Activated naive CD8-positive, alpha-beta T cell treated with anti-CD3 and anti-CD28 coated beads for 36 hours (primary cell): ENCODE data around the gene ZFP37. TPM values are rescaled to one million over a fixed set of nuclear protein-coding genes. Genes with fewer than 3 reads are reported as not detected.
"Not testable (repeated sequence)": the region's sequence is repeated elsewhere in the genome, so short reads cannot be mapped to it uniquely, and the experiment has no call there.

ENCODE experiments used
- DNase-seq: peaks from one replicate; pipeline ENCODE4 v3.0.0; 2021
- H3K27ac Mint-ChIP-seq: one replicate; pipeline ENCODE4 v1.8.0; 2022; ENCODE audit warnings: mild to moderate bottlenecking, moderate library complexity, mixed read lengths
- H3K27me3 Mint-ChIP-seq: one replicate; pipeline ENCODE4 v1.8.0; 2022; ENCODE audit warnings: mild to moderate bottlenecking, mixed read lengths
- H3K36me3 Mint-ChIP-seq: one replicate; pipeline ENCODE4 v1.8.0; 2021; ENCODE audit warnings: mild to moderate bottlenecking, mixed read lengths
- H3K4me1 Mint-ChIP-seq: one replicate; pipeline ENCODE4 v1.8.0; 2021; ENCODE audit warnings: mixed read lengths
- H3K4me3 Mint-ChIP-seq: one replicate; pipeline ENCODE4 v1.8.0; 2022; ENCODE audit warnings: mild to moderate bottlenecking, moderate library complexity, mixed read lengths
- H3K9me3 Mint-ChIP-seq: one replicate; pipeline ENCODE4 v1.8.0; 2022; ENCODE audit warnings: mixed read lengths
- total RNA-seq, 2 experiments: library from RNA; stranded (reverse); gene quantifications; one replicate each; pipeline ENCODE4 v1.2.3, GENCODE V29; 2021

Gene ZFP37
- total RNA-seq: 1 to 10 TPM; 1.7 to 2.5 TPM

DNA sequence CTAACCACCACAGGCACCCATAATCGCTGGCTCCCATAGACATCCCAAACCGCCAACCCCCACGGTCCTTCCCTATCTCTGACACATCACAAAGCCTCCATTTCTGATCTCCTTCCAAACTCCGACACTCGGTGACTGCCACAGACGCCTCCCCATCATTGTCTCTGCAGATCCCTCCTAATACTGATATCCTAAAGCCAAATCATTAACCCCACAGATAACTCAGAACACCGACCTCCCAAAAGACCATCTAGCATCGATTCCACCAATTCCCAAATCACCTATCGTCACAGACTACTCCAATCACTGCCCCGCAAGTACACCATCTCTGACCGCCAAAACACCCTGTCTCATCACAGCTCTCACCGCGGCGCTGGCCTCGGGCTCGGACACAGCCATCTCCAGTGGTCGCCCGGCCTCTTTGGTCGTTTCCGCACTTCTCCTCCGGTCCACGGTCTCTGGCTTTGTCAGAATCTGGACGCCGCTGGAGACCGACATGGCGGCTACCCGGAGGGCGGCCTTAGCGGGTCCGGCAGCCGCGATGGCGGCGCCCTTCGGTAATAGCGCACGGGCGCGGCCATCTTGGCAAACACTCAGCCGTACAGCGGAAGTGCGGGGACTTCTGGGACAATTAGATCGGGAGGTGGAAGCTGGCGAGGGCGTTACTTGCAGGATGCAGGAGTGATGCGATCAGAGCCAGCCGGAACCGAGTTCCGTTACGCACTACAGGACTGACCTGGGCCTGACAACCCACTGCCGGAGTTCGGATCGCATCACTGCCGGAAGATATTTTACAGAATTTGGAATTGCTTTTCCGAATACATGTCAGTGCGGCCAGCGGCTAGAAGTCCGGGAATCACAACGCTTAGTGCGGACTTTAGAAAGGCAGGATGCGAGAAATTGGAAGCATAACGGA is at the start of gene ZFP37:
TSS of gene ZFP37 (minus strand) at position 534 of the 916 bp plus-strand sequence. CDS start at position 498, 36 bp downstream.
- H3K4me1 Mint-ChIP-seq: no peaks in the 10 kb centered on the region
- H3K27ac Mint-ChIP-seq: no peak within 1 kb of the TSS
- peak; percentile 76 for DNase-seq
- no peak within 1 kb of the TSS for H3K4me3 Mint-ChIP-seq
- peaks cover 13% of the 10 kb centered on the region for H3K27me3 Mint-ChIP-seq
- peaks cover 13% of the 10 kb centered on the region for H3K9me3 Mint-ChIP-seq
- H3K36me3 Mint-ChIP-seq: peaks cover 11% of the 10 kb centered on the region

DNA sequence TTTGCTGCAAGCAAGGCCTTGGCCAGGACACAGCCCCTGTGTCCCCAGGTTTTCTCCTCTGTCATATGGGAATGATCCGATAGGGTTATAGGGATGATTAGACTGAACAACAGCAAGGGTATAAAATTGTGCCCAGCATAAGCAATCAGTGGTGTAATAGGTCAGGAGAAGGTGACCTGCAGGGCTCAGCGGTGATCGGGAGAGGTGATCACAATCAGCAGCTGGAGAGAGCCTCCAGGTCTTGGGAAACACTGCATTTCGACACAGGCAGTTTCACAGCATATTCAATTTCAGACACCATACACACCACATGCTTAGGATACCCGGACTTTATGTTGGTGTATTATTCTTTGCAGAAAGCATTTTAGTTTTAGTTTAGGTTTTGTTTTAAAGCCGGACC is 48.8 kb upstream of the ZFP37 start:
- H3K36me3 Mint-ChIP-seq, DNase-seq, H3K4me1 Mint-ChIP-seq, H3K27ac Mint-ChIP-seq, H3K27me3 Mint-ChIP-seq, H3K4me3 Mint-ChIP-seq, H3K9me3 Mint-ChIP-seq: not testable (repeated sequence)

DNA sequence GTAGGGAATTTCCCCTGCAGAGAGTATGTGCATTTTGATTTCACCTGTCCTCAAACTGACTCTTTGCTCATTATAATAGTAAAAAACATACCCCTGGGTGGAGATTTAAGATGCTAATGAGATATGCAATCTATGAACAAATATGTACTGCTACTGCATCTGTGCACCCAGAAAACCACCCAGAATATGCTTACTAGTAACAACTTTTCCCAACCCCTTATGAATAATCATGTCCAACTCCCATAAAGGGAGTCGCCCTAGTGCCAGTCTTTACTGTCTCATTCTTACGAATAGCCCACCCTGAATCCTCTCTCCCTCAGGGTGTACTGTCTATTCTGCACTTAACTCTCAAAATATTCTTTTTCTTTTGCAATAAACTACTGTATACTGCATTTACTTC is 39.0 kb upstream of the ZFP37 start:
- no peaks in the 10 kb centered on the region for H3K4me1 Mint-ChIP-seq
- DNase-seq: no peak
- H3K36me3 Mint-ChIP-seq: no peaks in the 10 kb centered on the region
- peaks cover 66% of the 10 kb centered on the region for H3K27me3 Mint-ChIP-seq
- H3K4me3 Mint-ChIP-seq: no peak overlapping the region
- peaks cover 6% of the 10 kb centered on the region for H3K9me3 Mint-ChIP-seq
- H3K27ac Mint-ChIP-seq: no peak overlapping the region

DNA sequence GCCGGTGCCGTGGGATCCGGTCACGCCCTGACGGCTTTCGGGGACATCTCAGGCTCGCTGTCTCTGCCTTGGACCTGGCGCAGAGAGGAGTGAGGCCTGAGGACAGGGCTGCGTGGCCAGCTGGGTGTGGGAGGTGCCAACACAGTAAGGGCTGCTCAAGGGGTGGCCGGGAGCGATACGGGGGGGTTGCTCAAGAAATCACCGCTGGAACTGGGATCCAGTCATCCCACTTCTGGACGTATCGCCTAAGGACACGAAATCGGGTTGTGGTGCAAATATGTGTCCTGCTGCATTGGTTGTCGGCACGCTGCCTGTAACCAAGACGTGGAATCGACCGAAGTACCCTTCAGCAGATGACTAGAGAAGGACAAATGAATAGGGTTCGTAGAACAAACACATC is 33.4 kb upstream of the ZFP37 start:
- Mint-ChIP-seq H3K9me3 (peaks cover 14% of the 10 kb centered on the region), H3K27me3 (peaks cover 44% of the 10 kb centered on the region)
- H3K4me1 Mint-ChIP-seq, H3K36me3 Mint-ChIP-seq, H3K4me3 Mint-ChIP-seq, H3K27ac Mint-ChIP-seq, DNase-seq: not testable (repeated sequence)

DNA sequence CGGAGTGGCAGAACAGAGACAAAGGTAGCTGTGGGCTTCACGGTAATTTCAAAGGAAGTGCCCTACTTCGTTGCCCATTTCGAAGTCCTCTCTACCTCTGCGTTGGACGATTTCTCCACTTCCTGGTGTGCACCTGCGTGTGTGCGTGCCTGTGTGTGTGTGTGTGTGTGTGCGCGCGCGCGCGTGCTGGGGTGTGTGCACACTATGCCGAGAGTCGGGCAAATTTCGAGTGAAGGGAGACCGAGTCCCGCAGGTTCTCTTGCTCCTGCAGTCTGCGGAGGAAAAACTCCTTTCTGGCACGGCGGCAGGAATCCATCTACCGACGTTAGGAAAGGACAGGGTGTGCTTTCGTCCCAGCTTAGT is 32.6 kb upstream of the ZFP37 start:
- DNase-seq, H3K36me3 Mint-ChIP-seq, H3K4me1 Mint-ChIP-seq, H3K27ac Mint-ChIP-seq, H3K4me3 Mint-ChIP-seq: not testable (repeated sequence)
- H3K27me3 Mint-ChIP-seq: peaks cover 39% of the 10 kb centered on the region
- H3K9me3 Mint-ChIP-seq: peaks cover 14% of the 10 kb centered on the region

DNA sequence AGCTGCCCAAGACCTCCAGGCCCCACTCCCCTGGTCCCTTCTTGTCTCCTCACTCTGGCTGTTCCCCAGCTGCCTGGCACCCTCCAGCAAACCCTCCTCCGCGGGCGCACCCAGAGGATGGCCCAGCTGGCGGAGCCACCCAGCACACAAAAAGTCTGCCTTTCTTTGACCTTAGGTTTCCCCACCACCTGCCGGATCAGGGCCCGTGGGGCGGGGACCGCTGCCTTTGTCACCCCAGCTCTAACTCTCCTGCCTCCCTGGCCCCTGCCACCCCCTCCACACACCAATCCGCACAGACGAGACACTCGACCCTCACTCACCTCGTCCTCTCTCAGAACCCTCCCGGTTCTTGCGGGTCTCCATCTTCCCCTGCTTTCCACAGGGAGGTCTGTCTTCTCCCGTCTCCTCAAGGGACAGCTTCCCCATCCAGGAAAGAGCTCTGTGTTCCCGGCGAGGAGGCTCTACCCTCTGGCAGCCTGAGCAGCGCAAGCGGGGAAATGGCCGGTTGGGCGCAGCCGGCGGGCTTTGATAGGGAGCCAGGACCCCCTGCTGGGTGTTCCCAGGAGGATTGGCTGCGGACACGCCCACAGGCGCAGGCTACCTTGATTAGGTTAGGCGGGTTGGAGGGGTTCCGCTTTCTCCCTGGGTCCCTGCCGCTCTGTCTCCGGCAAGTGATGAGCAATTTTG is 32.1 kb upstream of the ZFP37 start:
- not testable (repeated sequence) for H3K4me3 Mint-ChIP-seq, H3K4me1 Mint-ChIP-seq, H3K36me3 Mint-ChIP-seq, H3K27ac Mint-ChIP-seq, DNase-seq
- peaks cover 34% of the 10 kb centered on the region for H3K27me3 Mint-ChIP-seq
- peaks cover 14% of the 10 kb centered on the region for H3K9me3 Mint-ChIP-seq

DNA sequence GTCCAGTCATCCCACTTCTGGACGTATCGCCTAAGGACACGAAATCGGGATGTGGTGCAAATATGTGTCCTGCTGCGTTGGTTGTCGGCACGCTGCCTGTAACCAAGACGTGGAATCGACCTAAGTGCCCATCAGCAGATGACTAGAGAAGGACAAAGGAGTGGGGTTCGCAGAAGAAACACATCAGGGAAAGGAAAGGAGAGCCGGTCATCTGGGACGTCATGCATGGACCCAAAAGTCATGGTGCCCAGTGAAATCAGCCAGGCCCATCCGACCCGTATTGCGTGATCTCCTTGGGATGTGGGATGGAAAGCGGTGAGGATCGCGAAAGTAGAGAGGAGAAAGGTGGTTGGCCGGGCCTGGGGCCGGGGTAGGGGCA is 6.4 kb upstream of the ZFP37 start:
- not testable (repeated sequence) for H3K4me3 Mint-ChIP-seq, H3K27ac Mint-ChIP-seq, DNase-seq, H3K4me1 Mint-ChIP-seq
- Mint-ChIP-seq H3K27me3 (peaks cover 13% of the 10 kb centered on the region), H3K36me3 (peaks cover 11% of the 10 kb centered on the region), H3K9me3 (peaks cover 13% of the 10 kb centered on the region)

DNA sequence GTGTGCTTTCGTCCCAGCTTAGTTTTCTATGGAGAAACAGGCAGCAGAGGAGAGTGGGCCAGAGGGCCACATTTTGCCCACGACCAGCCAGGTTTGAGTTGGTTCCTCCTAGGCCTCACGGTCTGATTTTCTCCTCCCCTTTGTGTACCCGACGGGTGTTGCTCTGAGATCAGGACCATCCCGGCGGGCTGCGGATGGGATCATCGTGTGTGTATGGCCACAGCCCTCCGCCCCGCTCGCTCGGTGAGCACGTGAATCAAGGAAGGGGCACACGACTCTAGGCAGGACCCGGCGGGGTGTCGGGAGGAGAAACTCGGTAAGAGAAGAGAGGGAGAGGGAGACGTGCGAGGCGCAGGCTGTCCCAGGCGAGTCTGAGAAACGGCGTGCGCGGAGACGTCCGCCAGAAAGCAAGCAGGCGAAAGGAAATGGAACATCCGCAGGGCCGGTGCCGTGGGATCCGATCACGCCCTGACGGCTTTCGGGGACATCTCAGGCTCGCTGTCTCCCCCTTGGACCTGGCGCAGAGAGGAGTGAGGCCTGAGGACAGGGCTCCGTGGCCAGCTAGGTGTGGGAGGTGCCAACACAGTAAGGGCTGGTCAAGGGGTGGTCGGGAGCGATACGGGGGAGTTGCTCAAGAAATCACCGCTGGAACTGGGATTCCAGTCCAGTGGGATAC is 5.9 kb upstream of the ZFP37 start:
- DNase-seq, H3K4me3 Mint-ChIP-seq, H3K4me1 Mint-ChIP-seq, H3K27ac Mint-ChIP-seq: not testable (repeated sequence)
- Mint-ChIP-seq H3K9me3 (peaks cover 13% of the 10 kb centered on the region), H3K36me3 (peaks cover 11% of the 10 kb centered on the region), H3K27me3 (peaks cover 13% of the 10 kb centered on the region)

DNA sequence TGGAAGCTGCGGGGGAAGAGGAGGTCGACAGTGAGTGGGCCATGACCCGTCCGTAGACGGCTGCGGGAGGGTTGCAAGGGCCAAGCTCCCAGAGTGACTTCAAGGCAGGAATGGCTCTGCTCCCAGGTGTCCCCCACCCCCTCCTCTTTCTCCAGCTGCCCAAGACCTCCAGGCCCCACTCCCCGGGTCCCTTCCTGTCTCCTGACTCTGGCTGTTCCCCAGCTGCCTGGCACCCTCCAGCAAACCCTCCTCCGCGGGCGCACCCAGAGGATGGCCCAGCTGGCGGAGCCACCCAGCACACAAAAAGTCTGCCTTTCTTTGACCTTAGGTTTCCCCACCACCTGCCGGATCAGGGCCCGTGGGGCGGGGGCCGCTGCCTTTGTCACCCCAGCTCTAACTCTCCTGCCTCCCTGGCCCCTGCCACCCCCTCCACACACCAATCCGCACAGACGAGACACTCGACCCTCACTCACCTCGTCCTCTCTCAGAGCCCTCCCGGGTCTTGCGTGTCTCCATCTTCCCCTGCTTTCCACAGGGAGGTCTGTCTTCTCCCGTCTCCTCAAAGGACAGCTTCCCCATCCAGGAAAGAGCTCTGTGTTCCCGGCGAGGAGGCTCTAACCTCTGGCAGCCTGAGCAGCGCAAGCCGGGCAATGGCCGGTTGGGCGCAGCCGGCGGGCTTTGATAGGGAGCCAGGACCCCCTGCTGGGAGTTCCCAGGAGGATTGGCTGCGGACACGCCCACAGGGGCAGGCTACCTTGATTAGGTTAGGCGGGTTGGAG is 4.7 kb upstream of the ZFP37 start:
- H3K4me3 Mint-ChIP-seq, DNase-seq, H3K4me1 Mint-ChIP-seq, H3K27ac Mint-ChIP-seq: not testable (repeated sequence)
- peaks cover 11% of the 10 kb centered on the region for H3K36me3 Mint-ChIP-seq
- H3K27me3 Mint-ChIP-seq: peaks cover 13% of the 10 kb centered on the region
- H3K9me3 Mint-ChIP-seq: peaks cover 13% of the 10 kb centered on the region

DNA sequence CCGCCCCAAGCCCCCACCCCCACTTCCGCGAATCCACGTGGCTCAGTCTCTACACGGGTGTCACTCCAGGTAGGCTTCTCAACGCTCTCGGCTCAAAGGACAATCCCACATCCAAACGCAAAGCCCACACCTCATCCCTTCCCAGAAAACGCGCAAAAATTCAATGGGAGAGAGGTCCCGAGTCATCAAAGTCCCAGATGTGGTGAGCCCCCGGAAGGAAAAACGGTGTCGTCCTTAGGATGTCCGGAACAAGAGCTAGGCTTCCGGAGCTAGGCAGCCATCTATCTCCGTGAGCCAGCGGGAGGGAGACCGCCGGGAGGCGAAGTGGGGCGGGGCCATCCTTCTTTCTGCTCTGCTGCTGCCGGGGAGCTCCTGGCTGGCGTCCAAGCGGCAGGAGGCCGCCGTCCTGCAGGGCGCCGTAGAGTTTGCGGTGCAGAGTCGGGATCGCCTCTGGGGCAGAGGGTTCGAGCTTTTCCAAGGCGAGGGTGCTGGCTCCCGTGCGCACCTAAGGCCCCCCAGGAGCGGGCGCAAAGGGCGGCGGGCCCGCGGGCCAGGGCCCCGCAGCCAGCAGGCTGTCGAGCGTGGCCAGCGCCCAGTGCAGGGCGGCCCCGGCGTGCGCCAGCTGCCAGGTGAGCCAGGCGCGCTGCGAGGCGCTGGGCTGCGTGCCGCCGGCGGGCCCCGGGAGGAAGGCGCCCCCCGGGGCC is 3.2 kb upstream of the ZFP37 start:
- H3K36me3 Mint-ChIP-seq: peaks cover 11% of the 10 kb centered on the region
- H3K27me3 Mint-ChIP-seq: peaks cover 13% of the 10 kb centered on the region
- peaks cover 13% of the 10 kb centered on the region for H3K9me3 Mint-ChIP-seq
- not testable (repeated sequence) for DNase-seq, H3K4me1 Mint-ChIP-seq
- peak overlapping the region; percentile 48 for H3K4me3 Mint-ChIP-seq
- peak overlapping the region; percentile 25 for H3K27ac Mint-ChIP-seq

DNA sequence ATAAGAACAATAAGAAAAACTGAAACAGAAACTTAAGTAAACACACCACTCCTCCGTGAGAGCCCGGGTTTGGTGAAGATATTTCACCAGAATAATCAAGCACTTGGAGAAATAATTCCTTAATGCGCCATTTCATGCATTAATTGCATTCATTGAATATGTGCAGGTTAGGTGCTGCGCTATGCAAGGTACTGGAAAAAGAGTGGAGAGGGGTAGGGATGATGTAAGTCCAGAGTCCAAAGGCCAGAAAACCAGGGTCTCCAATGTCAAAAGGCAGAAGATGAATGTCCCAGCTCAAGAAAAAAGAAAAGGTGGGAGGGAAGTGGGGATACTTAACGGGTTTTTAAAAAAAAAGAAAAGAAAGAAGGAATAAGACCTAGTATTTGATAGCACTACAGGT is 669 bp upstream of the ZFP37 start:
- H3K9me3 Mint-ChIP-seq: peaks cover 13% of the 10 kb centered on the region
- no peak overlapping the region for H3K27ac Mint-ChIP-seq
- peaks cover 11% of the 10 kb centered on the region for H3K36me3 Mint-ChIP-seq
- no peak overlapping the region for H3K4me3 Mint-ChIP-seq
- no peaks in the 10 kb centered on the region for H3K4me1 Mint-ChIP-seq
- H3K27me3 Mint-ChIP-seq: peaks cover 13% of the 10 kb centered on the region
- DNase-seq: no peak

DNA sequence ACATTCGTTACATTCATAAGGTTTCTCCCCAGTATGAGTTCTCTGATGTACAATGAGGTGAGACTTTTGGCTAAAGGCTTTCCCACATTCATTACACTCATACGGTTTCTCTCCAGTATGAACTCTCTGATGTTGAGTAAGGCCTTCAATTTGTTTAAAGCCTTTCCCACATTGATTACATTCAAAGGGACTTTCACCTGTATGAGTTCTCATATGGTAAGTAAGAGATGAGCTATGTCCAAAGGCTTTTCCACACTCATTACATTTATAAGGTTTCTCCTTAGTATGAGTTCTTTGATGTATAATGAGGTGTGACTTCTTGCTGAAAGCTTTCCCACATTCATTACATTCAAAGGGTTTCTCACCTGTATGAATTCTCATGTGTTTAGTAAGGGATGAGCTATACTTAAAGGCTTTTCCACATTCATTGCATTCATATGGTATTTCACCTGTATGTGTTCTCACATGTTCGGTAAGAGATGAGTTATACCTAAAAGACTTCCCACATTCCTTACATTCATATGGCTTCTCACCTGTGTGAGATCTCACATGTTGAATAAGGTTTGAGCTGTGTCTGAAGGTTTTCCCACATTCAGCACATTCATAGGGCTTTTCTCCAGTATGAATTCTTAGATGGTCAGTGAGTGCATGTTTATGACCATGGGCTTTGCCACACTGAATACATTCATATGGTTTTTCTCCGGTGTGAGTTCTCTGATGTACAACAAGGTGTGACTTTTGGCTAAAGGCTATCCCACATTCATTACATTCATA is 13.5 kb downstream of the ZFP37 start:
- Mint-ChIP-seq H3K4me3 (no peak overlapping the region), H3K27ac (no peak overlapping the region), H3K36me3 (peaks cover 70% of the 10 kb centered on the region), H3K27me3 (no peaks in the 10 kb centered on the region), H3K4me1 (no peaks in the 10 kb centered on the region), H3K9me3 (peaks cover 64% of the 10 kb centered on the region)
- DNase-seq: no peak

DNA sequence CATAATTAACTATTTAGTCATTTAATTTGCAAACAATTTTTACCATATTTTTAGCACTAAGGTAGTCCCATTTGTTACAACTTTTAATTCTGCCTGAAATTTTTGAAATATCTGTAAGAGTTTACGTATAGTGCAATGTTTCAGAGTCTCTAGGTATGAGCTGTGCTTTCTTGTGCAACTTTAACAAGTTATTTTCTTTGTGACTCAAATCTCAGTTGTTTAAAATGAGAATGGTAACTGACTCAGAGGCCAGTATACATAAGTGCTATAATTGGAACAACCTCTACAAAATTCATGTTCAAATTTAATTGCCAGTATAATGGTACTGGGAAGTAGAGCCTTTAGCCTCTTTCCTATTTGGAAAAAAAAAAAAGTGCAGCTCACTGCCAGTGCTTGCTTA is 30.3 kb downstream of the ZFP37 start:
- H3K36me3 Mint-ChIP-seq: peaks cover 9% of the 10 kb centered on the region

DNA sequence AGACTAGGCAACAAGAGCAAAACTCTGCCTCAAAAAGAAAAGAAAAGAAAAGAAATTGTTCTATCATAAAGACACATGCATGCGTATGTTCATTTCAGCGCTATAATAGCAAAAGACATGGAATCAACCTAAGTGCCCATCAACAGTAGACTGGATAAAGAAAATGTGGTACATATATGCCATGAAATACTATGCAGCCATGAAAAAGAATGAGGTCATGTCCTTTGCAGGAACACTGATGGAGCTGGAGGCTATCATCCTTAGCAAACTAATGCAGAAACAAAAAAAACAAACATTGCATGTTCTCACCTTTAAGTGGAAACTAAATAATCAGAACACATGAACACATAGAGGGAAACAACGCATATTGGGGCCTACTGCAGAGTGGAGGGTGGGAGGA is 38.3 kb downstream of the ZFP37 start:
- no peak for DNase-seq
- Mint-ChIP-seq H3K4me1 (no peaks in the 10 kb centered on the region), H3K27me3 (peaks cover 3% of the 10 kb centered on the region), H3K36me3 (peaks cover 11% of the 10 kb centered on the region), H3K9me3 (peaks cover 43% of the 10 kb centered on the region), H3K27ac (no peak overlapping the region), H3K4me3 (no peak overlapping the region)

More for the DNA sequence above, 30.3 kb downstream of the ZFP37 start:
- Mint-ChIP-seq H3K27ac (no peak overlapping the region), H3K4me1 (no peaks in the 10 kb centered on the region), H3K9me3 (peaks cover 42% of the 10 kb centered on the region), H3K27me3 (no peaks in the 10 kb centered on the region), H3K4me3 (no peak overlapping the region)
- DNase-seq: no peak
